SIG-M5 (cell line): Measurements from ENCODE around the gene UBA6.

Experiments used
- DNase-seq: peaks from one replicate; lab custom pipeline; 2025; lab: John Stamatoyannopoulos, UW

The UBA6 gene

DNA sequence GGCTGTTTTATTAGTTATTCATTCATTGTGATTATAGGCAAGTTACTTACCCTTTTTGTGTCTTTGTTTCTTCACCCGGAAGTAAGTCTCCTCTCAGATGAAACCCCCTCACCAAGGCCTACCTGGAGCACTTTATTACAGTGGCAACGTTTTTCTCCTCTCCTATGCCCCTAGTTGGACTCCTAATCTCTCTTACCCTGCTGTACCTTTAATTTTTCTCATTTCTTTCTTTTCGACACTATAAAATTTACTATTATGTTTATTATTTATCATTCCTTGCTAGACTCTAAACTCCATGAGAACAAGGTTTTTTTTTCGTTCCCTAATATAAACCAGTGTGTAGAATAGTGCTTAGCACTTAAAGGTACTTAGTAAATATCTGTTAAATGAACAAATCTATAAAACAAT, 124.9 kb downstream of the UBA6 start:
- DNase-seq, result no peak

DNA sequence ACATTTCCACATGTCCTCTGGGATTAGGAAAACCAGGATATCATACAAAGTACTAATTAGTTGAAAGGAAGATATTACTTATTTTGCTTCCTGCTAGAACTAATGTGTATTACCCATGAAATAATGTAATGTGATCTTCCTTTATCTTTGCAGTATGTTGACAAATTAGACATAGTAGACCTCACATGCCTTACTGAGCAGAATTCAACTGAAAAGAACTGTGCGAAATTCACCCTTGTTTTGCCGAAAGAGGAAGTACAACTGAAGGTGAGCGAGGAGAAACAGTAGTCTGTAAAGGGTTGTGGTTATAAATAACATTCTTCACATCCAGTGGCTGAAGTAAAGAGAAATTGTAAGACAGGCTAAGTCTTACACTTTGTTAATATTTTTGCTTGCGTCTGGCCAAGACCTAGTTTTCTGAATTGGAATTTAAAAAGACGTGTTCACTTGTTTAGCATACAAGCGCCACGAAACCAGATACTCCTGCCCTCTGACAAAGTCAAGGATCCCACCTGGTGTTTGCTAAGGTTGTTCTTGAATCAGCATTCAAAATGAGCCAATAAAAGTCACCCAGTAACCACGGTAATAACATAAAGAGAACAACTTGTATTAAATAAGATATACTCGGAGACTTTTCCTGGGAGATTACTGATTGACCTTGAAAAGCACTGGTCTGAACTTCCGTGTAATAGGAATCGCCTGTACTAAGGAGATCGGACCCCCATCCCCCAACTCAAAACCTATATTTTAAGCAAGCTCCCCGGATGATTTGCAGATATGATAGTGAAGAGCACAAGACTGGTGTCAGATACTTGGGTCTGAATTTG, 125.5 kb downstream of the UBA6 start:
- DNase-seq, result peak; percentile 25

DNA sequence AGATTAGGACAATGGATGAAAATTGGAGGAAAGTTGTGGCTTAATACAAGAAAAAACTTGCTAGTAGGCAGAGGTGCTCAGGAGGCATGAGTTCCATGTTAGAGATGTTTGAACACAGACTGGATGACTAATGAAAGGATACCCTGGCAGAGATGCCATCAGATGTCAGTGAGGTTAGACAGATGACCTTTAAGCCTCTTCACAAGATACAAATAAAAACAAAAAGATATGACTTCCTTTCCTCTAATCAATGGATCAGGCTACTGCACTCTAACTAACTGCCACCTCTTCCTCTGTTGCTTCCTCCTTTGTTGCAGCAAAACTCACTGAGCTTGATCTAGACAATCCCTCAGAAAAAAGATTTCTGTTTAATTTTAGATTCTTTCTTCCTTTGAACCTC, 127.8 kb downstream of the UBA6 start:
- no peak for DNase-seq

DNA sequence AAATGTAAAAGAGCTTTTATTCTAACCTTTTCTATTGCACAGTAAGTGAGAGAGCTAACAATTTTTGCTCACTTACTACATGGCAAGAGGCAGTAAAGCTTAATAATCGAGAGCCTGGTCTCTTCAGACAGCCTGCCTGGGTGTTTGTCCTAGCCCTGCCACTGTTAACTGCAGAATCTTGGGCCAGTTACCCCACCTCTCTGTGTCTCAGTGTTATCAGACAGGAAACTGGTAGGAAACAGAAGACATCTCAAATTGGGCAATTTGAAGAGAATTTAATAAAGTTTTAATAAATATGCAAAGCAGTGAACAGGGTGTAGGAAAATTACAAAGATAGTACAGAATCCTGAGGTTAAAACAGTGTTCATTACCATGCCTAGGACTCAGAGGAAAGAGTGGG, 129.0 kb downstream of the UBA6 start:
- no peak for DNase-seq

DNA sequence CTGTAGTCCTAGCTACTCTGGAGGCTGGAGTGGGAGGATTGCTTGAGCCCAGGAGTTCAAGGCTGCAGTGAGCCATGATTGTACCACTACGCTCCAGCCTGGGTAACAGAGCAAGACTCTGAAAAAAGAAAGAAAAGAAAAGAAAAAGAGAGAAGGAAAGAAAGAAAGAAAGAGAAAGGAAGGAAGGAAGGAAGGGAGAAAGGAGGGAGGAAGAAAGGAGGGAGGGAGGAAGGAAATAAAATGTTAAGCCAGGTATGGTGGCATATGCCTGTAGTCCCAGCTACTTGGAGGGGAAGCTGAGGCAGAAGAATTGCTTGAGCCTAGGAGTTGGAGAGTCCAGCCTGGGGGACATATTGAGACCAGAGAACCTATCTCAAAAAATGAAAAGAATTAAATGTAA, 130.4 kb downstream of the UBA6 start:
- no peak for DNase-seq

DNA sequence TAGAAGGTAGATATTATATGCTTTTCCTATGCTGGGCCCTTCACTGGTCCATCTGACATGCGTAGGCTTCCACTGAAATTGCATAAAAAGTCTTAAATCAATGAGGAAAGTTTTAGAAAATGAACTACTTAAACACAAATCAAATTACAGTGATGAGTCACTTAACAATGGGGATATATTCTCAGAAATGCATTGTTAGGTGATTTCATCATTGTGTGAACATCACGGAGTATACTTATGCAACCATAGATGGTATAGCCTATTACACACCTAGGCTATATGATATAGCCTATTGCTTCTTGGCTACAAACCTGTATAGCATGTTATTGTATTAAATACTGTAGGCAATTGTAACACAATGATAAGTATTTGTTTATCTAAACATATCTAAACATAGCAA, 132.1 kb downstream of the UBA6 start:
- no peak for DNase-seq

DNA sequence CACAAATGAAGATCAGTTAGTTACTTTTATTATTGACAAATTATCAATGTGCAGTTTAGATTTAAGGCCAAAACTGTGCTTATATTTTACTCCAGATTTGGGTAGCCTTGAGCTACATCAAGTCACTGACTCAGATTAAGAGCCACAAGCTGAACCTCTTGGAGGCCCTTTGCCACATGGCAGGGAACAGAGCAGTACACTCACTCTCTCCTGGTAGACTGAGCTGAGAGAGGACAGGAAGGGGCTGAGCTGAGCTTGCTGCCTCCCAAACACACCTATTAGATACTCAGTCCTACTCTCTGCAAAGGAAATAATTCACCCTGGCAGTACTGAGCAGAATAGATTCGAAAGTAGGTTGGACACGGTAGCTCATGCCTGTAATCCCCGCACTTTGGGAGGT, 134.6 kb downstream of the UBA6 start:
- DNase-seq, result no peak

DNA sequence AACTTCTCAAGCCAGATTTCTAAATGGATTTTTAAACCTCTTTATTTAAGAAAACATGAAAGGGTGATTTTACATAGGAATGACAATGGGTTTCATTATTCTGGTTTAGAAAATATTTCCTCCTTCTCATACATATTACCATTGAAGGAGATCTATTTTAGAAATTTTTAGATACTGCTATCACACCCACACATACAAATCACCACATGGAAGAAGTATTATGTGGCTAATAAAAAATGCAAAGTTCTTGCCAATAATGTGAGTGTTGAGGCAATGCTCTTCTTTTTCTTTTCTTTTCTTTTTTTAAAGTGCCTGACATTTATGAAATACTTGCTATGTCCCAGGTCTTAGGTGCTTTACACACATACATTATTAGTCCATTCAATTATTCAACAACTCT, 135.7 kb downstream of the UBA6 start:
- no peak for DNase-seq
